ENCODE results near the gene FARP1. TPM values are rescaled to one million over a fixed set of nuclear protein-coding genes. Genes with fewer than 3 reads are reported as not detected.
A peak's percentile ranks its signal among the peaks of the same experiment; 100 is the strongest.

FARP1 gene
- total and polyA plus RNA-seq, 2 of the 13 experiments (the other 11 are each of a cell fraction or from before 2014, with no cell fraction given), result 70.6 to 126 TPM

DNA sequence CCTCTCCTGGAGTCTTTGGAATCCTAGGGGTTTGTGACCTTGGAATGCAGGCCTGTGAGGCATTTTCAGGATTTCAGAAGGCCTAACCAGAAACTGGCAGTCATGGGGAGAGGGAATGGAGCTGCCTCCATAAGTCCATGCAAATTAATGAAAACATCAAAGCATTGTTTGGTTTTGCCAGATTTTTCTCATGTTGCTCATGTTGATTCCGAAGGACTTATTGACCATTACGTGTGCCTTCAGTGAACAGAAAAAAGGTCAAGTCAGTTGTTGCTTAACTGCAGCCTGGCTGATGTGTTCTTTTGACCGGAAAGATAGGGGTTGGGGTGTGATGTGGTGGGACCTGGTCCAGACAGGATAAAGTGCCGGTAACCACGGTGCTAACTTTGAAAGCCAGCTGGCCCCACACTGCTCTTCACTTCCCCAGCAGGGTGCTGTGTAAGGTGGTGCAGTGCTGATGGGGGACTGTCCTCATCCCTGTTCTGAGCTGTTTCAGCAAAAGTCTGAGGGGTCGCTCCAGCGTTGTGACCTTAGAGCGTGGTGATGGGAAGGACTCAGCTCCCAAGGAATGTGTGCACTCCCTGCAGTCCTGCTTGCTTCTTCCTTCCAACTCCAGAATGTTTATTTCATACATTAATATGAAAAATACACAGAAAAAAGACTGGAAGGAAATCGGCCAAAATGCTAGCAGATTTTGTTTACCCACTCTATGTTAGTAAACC is 30.7 kb downstream of the FARP1 start (continued):
- TF ChIP-seq, protein P1, sequence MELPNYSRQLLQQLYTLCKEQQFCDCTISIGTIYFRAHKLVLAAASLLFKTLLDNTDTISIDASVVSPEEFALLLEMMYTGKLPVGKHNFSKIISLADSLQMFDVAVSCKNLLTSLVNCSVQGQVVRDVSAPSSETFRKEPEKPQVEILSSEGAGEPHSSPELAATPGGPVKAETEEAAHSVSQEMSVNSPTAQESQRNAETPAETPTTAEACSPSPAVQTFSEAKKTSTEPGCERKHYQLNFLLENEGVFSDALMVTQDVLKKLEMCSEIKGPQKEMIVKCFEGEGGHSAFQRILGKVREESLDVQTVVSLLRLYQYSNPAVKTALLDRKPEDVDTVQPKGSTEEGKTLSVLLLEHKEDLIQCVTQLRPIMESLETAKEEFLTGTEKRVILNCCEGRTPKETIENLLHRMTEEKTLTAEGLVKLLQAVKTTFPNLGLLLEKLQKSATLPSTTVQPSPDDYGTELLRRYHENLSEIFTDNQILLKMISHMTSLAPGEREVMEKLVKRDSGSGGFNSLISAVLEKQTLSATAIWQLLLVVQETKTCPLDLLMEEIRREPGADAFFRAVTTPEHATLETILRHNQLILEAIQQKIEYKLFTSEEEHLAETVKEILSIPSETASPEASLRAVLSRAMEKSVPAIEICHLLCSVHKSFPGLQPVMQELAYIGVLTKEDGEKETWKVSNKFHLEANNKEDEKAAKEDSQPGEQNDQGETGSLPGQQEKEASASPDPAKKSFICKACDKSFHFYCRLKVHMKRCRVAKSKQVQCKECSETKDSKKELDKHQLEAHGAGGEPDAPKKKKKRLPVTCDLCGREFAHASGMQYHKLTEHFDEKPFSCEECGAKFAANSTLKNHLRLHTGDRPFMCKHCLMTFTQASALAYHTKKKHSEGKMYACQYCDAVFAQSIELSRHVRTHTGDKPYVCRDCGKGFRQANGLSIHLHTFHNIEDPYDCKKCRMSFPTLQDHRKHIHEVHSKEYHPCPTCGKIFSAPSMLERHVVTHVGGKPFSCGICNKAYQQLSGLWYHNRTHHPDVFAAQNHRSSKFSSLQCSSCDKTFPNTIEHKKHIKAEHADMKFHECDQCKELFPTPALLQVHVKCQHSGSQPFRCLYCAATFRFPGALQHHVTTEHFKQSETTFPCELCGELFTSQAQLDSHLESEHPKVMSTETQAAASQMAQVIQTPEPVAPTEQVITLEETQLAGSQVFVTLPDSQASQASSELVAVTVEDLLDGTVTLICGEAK (IDR thresholded peaks at IDR 0.05), result no peak
- TF ChIP-seq, protein P1 (CRISPR knock-in tag; IDR thresholded peaks at IDR 0.05), result peak; percentile 22; the same call in 1 of the 2 replicates
- TF ChIP-seq SKI (IDR thresholded peaks at IDR 0.05; ENCODE audit: partially characterized antibody) (no peak), SMAD3 (CRISPR knock-in tag; IDR thresholded peaks at IDR 0.05) (peak; percentile 62; the same call in 1 of the 2 replicates), ATRX (CRISPR knock-in tag; IDR thresholded peaks at IDR 0.05; ENCODE audit: borderline replicate concordance) (no peak), ZSCAN30 (CRISPR knock-in tag; IDR thresholded peaks at IDR 0.05) (no peak), ISX (CRISPR knock-in tag; conservative IDR thresholded peaks at IDR 0.05) (no peak), ZBTB26 (CRISPR knock-in tag; IDR thresholded peaks at IDR 0.05; ENCODE audit: borderline replicate concordance) (no peak), ZNF503 (CRISPR knock-in tag; IDR thresholded peaks at IDR 0.05) (peak; percentile 54; the same call in 1 of the 2 replicates)
- TF ChIP-seq, protein P2, sequence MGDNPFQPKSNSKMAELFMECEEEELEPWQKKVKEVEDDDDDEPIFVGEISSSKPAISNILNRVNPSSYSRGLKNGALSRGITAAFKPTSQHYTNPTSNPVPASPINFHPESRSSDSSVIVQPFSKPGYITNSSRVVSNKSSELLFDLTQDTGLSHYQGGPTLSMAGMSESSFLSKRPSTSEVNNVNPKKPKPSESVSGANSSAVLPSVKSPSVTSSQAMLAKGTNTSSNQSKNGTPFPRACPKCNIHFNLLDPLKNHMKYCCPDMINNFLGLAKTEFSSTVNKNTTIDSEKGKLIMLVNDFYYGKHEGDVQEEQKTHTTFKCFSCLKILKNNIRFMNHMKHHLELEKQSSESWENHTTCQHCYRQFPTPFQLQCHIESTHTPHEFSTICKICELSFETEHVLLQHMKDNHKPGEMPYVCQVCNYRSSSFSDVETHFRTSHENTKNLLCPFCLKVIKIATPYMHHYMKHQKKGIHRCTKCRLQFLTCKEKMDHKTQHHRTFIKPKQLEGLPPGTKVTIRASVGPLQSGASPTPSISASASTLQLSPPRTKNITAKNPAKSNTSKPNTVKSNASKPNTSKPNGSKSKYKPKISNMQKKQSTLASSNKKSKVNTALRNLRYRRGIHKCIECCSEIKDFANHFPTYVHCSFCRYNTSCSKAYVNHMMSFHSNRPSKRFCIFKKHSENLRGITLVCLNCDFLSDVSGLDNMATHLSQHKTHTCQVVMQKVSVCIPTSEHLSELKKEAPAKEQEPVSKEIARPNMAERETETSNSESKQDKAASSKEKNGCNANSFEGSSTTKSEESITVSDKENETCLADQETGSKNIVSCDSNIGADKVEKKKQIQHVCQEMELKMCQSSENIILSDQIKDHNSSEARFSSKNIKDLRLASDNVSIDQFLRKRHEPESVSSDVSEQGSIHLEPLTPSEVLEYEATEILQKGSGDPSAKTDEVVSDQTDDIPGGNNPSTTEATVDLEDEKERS (CRISPR knock-in tag; IDR thresholded peaks at IDR 0.05), result no peak
- TF ChIP-seq, protein P3, sequence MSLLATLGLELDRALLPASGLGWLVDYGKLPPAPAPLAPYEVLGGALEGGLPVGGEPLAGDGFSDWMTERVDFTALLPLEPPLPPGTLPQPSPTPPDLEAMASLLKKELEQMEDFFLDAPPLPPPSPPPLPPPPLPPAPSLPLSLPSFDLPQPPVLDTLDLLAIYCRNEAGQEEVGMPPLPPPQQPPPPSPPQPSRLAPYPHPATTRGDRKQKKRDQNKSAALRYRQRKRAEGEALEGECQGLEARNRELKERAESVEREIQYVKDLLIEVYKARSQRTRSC (CRISPR knock-in tag; IDR thresholded peaks at IDR 0.05; ENCODE audit: low read depth), result no peak
- TF ChIP-seq, protein P4, sequence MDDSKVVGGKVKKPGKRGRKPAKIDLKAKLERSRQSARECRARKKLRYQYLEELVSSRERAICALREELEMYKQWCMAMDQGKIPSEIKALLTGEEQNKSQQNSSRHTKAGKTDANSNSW (CRISPR knock-in tag; IDR thresholded peaks at IDR 0.05; ENCODE audit: borderline replicate concordance), result no peak

All from HepG2 (cell line).